NCI-H510A treated with DMSO at 0.1 percent for 48 hours (cell line): ENCODE results near the gene CNOT9.

Source experiments
- DNase-seq: peaks from one replicate; lab custom pipeline; 2025; lab: John Stamatoyannopoulos, UW

Gene CNOT9

GRCh38 chr2:218644721-218645120 lies 76.1 kb downstream of the CNOT9 start:
- DNase-seq, result no peak

GRCh38 chr2:218645126-218645525 lies 76.5 kb downstream of the CNOT9 start:
- DNase-seq, result no peak
